Epithelial cell of proximal tubule (primary cell): ENCODE results near the gene NCKAP5. TPM values are rescaled to one million over a fixed set of nuclear protein-coding genes. Genes with fewer than 3 reads are reported as not detected.

Source experiments
- DNase-seq: peaks from one replicate; pipeline ENCODE4 v3.0.0-alpha.2; 2011; ENCODE audit warnings: low read depth
- H3K4me3 ChIP-seq: 2 replicates; pipeline ENCODE4 v1.5.1; 2011; ENCODE audit warnings: low read depth, mild to moderate bottlenecking, low read length
- total RNA-seq: library from RNA; depleted of rRNA; stranded (reverse); fragments of >200 nt; gene quantifications from 2 replicates; pipeline ENCODE4 v1.2.3, GENCODE V29; 2015
- TF ChIP-seq, protein P1 (sequence below): conservative IDR thresholded peaks from 2 replicates; pipeline ENCODE4 v1.5.1; 2012; ENCODE audit warnings: low read depth, mild to moderate bottlenecking, low read length

The NCKAP5 gene
- total RNA-seq, 1 donor from 2014 or later: 0.69 TPM

DNA sequence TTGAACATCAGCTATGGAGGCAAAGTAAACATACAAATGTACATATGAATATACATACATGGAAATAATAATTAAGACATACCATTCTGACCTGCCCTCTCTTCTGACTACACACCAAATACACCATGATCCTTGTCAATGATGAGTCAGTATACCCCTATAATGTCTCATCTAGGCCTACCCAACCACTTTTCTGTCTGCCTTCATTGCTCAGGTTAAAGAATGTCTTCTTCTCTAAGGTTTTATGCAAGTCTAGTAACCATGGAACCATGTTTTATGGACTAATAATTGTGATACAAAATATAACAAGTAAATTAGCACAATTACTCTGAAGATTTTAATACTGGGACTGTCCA, 128.7 kb downstream of the NCKAP5 start:
- H3K4me3 ChIP-seq: no peak overlapping the region
- TF ChIP-seq, protein P1, sequence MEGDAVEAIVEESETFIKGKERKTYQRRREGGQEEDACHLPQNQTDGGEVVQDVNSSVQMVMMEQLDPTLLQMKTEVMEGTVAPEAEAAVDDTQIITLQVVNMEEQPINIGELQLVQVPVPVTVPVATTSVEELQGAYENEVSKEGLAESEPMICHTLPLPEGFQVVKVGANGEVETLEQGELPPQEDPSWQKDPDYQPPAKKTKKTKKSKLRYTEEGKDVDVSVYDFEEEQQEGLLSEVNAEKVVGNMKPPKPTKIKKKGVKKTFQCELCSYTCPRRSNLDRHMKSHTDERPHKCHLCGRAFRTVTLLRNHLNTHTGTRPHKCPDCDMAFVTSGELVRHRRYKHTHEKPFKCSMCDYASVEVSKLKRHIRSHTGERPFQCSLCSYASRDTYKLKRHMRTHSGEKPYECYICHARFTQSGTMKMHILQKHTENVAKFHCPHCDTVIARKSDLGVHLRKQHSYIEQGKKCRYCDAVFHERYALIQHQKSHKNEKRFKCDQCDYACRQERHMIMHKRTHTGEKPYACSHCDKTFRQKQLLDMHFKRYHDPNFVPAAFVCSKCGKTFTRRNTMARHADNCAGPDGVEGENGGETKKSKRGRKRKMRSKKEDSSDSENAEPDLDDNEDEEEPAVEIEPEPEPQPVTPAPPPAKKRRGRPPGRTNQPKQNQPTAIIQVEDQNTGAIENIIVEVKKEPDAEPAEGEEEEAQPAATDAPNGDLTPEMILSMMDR: no peak
- no peak for DNase-seq

DNA sequence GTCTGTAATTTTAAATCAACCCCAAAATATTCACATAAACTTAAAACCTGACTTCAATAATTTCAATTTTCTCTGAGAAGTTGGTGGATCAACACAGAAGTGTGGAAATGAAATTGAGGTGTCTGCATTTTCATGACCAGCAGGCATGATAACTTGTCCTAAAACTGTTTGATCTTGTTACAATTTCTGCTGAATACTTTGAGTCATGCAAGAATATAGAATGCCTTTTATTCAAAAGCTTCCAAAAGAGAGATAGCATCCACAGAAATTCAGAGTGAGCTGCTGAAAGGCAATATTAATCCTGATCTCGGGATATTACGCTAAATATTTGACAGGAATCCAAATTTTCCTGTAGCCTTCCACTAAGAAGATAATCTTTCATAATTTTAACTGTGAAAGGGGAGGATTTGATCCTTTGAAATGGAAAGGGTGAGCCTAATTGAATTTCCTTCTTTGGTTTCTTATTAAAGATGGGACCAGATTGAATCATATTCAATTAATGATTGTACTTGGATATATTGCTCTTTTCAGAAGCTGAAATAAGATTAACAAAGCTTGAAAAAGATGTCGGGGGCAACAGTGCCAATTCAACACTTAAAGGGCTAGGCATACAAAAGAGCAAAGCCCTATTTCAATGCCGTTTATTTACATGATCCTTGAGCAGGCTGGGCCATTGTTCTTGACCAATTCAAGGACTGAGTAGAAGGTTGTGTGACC, 129.3 kb downstream of the NCKAP5 start:
- no peak for DNase-seq
- TF ChIP-seq, protein P1: no peak
- no peak overlapping the region for H3K4me3 ChIP-seq

DNA sequence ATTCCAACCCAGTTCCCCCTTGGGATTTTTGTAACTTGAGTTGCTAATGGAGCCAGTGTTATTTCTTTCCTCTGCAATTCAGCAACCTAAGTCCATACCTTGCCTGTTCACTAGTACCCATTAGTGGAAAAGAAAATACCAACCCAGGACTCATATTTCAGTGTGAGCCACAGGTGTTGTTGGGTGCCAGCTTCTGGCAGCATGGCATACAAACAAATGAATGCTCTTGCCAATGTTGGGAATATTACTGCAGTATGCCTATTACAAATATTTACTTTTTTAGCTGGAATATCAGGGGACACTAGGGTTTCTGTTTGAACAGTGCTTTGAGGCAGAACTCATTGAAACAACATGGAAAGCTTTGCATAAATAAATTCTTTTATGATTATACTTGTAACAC, 130.2 kb downstream of the NCKAP5 start:
- TF ChIP-seq, protein P1: no peak
- DNase-seq: no peak
- no peak overlapping the region for H3K4me3 ChIP-seq

DNA sequence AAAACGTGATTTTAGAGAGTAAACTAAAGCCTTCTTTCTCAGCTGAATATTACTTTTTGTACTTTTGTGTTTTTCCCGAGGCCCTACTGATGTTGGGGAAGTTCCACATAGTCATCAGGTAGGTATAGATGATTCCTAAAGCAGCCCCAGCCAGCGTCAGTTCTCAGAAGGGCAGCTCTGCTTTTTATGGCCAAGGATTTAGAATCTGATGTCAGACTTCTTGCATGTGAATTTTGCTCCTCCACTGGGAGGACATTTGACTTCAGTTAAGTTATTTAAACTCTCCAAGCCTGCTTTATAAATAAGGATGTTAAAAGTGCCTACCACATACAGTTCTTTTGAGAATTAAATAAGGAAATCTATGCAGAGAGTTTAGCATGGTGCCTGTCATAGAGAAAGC, 130.8 kb downstream of the NCKAP5 start:
- no peak overlapping the region for H3K4me3 ChIP-seq
- DNase-seq: no peak
- TF ChIP-seq, protein P1: no peak

DNA sequence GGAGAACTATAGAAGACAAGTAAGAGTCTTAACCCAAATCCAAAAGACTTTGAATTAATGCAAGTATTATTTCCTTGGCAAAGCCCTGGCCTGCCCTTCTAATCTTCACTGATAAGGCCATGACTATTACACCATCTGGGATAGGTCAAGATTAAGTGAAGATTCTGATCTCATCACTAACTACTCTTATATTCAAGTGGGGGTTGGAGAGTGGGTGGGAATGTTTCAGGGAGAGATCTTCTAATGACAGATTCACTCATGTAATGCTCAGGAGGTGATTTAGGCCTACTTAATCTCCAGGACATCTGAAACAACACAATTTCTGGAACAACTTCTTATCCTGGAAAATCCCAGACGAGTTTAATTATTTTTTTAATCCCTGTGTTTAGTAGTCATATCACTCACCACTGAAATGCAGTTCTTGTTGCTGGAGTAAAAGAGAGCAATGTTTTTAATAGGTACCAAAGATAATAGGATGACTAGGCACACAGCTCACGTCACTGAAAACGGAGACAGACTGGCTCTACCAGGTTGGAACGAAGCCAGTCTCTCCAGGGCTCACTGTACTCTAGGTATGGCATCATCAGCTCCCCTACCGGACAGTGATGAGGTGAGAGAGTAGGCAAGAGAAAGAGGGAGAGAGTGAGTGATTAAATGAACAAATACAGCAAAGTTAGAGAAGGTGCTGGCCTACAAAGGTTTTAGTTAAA, 133.1 kb downstream of the NCKAP5 start:
- peak; percentile 89 for DNase-seq
- no peak overlapping the region for H3K4me3 ChIP-seq
- TF ChIP-seq, protein P1: peak; percentile 45

DNA sequence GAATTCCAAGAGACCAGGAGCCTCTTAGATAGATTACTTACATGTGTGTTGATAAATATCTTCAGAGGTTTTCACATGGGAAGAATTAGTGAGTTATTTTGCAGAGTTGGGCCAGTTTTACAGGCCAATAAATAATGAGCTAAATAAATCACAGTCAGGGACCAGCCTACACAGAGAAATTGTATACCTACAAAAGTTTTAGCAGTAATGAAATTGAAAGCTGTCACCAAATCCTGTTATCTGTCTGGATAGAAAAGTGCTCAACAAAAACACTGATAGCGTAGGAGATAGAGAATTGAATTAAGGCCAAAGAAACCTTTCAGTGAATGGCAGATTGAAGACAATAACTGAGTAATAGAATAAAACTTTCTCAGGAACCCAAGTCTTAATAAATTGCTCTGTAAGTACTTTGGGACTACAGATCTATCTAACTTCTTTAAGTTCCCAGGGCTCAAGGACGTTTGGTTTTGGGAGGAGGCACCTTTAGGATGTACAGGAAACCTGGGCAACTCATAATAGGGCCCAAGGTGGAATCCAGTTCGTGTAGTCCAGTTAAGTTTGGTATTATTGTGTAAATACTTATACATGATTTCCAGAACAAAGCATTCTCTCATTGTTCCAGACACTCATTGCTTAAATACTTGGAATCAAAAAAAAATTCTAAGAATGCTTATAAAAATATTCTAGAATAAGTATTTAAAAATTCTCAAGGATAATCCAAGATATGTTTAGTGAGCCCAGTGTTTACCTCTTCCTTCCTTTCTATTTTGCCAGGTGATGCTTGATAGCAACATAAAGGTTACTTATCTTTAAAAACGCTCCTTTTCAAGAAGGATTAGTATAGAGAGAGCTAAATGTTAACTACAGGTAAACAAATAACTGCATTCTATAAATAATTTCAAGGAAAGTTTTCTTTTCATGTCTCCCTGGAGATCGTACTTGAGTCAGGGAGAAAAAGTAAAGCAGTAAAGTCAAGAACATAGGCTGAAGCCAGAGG, 134.5 kb downstream of the NCKAP5 start:
- H3K4me3 ChIP-seq: no peak overlapping the region
- TF ChIP-seq, protein P1: no peak
- no peak for DNase-seq
